HEK293T (cell line): ENCODE measurements around the gene ZNF521.

Experiments used
- ARNT ChIP-seq: fragments of 450-650 bp; IDR thresholded peaks from 2 replicates; pipeline ENCODE4 v1.6.1; 2017; ENCODE audit warnings: mild to moderate bottlenecking
- BHLHE40 ChIP-seq: fragments of 450-650 bp; IDR thresholded peaks from 2 replicates; pipeline ENCODE4 v1.6.1; 2016; ENCODE audit warnings: mild to moderate bottlenecking, moderate library complexity, borderline replicate concordance
- CTBP1 ChIP-seq: fragments of 450-650 bp; IDR thresholded peaks from 2 replicates; pipeline ENCODE4 v1.6.1; 2016; ENCODE audit warnings: borderline replicate concordance
- FOXM1 ChIP-seq: fragments of 450-650 bp; IDR thresholded peaks from 2 replicates; pipeline ENCODE4 v1.6.1; 2017; ENCODE audit warnings: mild to moderate bottlenecking, borderline replicate concordance
- NFRKB ChIP-seq: fragments of 450-650 bp; IDR thresholded peaks from 2 replicates; pipeline ENCODE4 v1.6.1; 2016; ENCODE audit warnings: mild to moderate bottlenecking, moderate library complexity
- SP1 ChIP-seq: fragments of 450-650 bp; IDR thresholded peaks from 2 replicates; pipeline ENCODE4 v1.6.1; 2017
- SUZ12 ChIP-seq: fragments of 450-650 bp; IDR thresholded peaks from 2 replicates; pipeline ENCODE4 v1.6.1; 2016; ENCODE audit warnings: mild to moderate bottlenecking
- ZNF384 ChIP-seq: fragments of 450-650 bp; IDR thresholded peaks from 2 replicates; pipeline ENCODE4 v1.6.1; 2016
- TF ChIP-seq, protein P1 (sequence below): fragments of 450-650 bp; IDR thresholded peaks from 2 replicates; pipeline ENCODE4 v1.6.1; 2016

DNA sequence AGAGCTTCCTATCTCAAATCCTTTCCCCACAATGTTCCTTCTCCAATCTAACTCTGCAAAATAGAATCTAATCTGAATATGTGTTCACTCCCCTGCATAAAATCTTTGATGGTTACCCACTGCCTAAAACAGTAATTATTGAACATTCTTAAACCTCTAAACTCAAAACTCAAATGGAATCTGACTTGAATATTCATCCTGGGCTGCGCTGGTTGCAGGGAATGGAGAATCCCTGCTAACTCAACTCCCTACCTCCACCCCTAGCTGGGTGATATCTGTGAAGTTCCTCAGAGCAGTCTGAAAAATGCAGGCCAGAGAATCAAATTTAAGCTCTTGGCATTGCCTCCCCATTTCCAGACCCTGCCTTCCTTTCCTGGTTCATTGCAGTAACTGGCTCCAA, 44.8 kb downstream of the ZNF521 start:
- TF ChIP-seq SP1 (no peak), ZNF384 (no peak), BHLHE40 (no peak), SUZ12 (no peak), NFRKB (no peak), FOXM1 (no peak), ARNT (no peak), CTBP1 (no peak)
- TF ChIP-seq, protein P1, sequence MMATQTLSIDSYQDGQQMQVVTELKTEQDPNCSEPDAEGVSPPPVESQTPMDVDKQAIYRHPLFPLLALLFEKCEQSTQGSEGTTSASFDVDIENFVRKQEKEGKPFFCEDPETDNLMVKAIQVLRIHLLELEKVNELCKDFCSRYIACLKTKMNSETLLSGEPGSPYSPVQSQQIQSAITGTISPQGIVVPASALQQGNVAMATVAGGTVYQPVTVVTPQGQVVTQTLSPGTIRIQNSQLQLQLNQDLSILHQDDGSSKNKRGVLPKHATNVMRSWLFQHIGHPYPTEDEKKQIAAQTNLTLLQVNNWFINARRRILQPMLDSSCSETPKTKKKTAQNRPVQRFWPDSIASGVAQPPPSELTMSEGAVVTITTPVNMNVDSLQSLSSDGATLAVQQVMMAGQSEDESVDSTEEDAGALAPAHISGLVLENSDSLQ: no peak
